Endothelial cell of umbilical vein (primary cell): ENCODE results near the gene COG5. TPM values are rescaled to one million over a fixed set of nuclear protein-coding genes. Genes with fewer than 3 reads are reported as not detected.

Experiments used
- BruUV-seq: library from RNA; stranded (reverse); fragments of 400-500 nt; replicated peaks from 2 replicates; lab custom pipeline; 2021; lab: Mats Ljungman, UMichigan
- CTCF ChIA-PET: fragments of 300-600, 350-600 bp; sonication (Branson Sonifier 250); formaldehyde crosslinking; loops from one replicate; lab custom pipeline; 2021; ENCODE audit warnings: antibody characterized with exemption, inconsistent platforms; lab: Charles Lee
- POLR2A ChIA-PET: fragments of 300-600, 350-600 bp; sonication (Branson Sonifier 250); formaldehyde crosslinking; loops from one replicate; lab custom pipeline; 2021; ENCODE audit warnings: antibody characterized with exemption, inconsistent platforms; lab: Charles Lee
- DNase-seq: peaks from one replicate; pipeline ENCODE4 v3.0.0-alpha.2; 2011; ENCODE audit warnings: low read depth, low spot score
- FAIRE-seq: peaks from 2 replicates; lab custom pipeline; 2011; peaks lifted over from hg19 to GRCh38; lab: Jason Lieb, UNC
- H2AFZ ChIP-seq: 2 replicates; pipeline ENCODE4 v1.6.0; 2012; ENCODE audit warnings: low read depth, low read length, control low read depth, inconsistent platforms
- H3K27ac ChIP-seq: 2 replicates; pipeline ENCODE4 v1.5.1; 2011; ENCODE audit warnings: low read depth, mild to moderate bottlenecking, control low read depth, low read length, moderate library complexity; ENCODE audit not compliant: insufficient read depth
- H3K27me3 ChIP-seq, 2 experiments: 2 replicates each; pipeline versions ENCODE4 v1.6.0 to v1.6.1; 2011; ENCODE audit warnings: low read length in 2 of 2, mixed read lengths in 1 of 2; ENCODE audit not compliant: control insufficient read depth in 2 of 2, insufficient read depth in 2 of 2
- H3K36me3 ChIP-seq, 2 experiments: 2 replicates in 1 of 2; 3 replicates in 1 of 2; pipeline ENCODE4 v1.5.1; 2011; ENCODE audit warnings: low read length in 2 of 2, mild to moderate bottlenecking in 1 of 2, moderate library complexity in 1 of 2; ENCODE audit not compliant: control insufficient read depth in 2 of 2, insufficient read depth in 2 of 2; ENCODE audit errors: extremely low read depth in 1 of 2
- H3K4me1 ChIP-seq: 3 replicates; pipeline ENCODE4 v1.5.1; 2011; ENCODE audit warnings: mild to moderate bottlenecking, low read length; ENCODE audit not compliant: control insufficient read depth, insufficient read depth; ENCODE audit errors: extremely low read depth
- H3K4me2 ChIP-seq: 2 replicates; pipeline ENCODE4 v1.6.1; 2011; ENCODE audit warnings: low read length, control low read depth, mixed read lengths; ENCODE audit not compliant: insufficient read depth
- H3K4me3 ChIP-seq, 3 experiments: fragments of 200-600 bp in 1 of 3; sonication (generic), shearing (Covaris generic) in 1 of 3; replicated peaks in 1 of 3; 2 replicates each; pipeline ENCODE4 v1.5.1; 2011 to 2016; ENCODE audit warnings: control low read depth in 3 of 3, low read length in 3 of 3, mild to moderate bottlenecking in 2 of 3, inconsistent platforms in 1 of 3, low read depth in 1 of 3, moderate library complexity in 1 of 3; ENCODE audit not compliant: insufficient read depth in 1 of 3
- H3K79me2 ChIP-seq: 2 replicates; pipeline ENCODE4 v1.6.0; 2012; ENCODE audit warnings: low read length, inconsistent platforms; ENCODE audit not compliant: control insufficient read depth, insufficient read depth
- H3K9ac ChIP-seq: replicated peaks from 2 replicates; pipeline ENCODE3; 2011; ENCODE audit warnings: low read length, control low read depth; ENCODE audit not compliant: insufficient read depth; ENCODE audit errors: extremely low read depth
- H3K9me1 ChIP-seq: replicated peaks from 3 replicates; pipeline ENCODE4 v1.6.0; 2011; ENCODE audit warnings: mild to moderate bottlenecking, low read length; ENCODE audit not compliant: control insufficient read depth, insufficient read depth; ENCODE audit errors: extremely low read depth
- H3K9me3 ChIP-seq: replicated peaks from 2 replicates; pipeline ENCODE4 v1.5.1; 2012; ENCODE audit warnings: low read length, inconsistent platforms; ENCODE audit not compliant: control insufficient read depth, insufficient read depth
- H4K20me1 ChIP-seq: replicated peaks from 2 replicates; pipeline ENCODE3; 2011; ENCODE audit warnings: mild to moderate bottlenecking, low read length; ENCODE audit not compliant: control insufficient read depth, insufficient read depth; ENCODE audit errors: extremely low read depth
- EZH2 ChIP-seq: IDR thresholded peaks from 2 replicates; pipeline ENCODE4 v1.6.1; 2012; ENCODE audit warnings: borderline replicate concordance, low read depth, mild to moderate bottlenecking, moderate library complexity, low read length, inconsistent platforms; ENCODE audit not compliant: severe bottlenecking
- FOS ChIP-seq: IDR thresholded peaks from 2 replicates; pipeline ENCODE4 v1.6.1; 2011; ENCODE audit warnings: mild to moderate bottlenecking, low read length, moderate library complexity, borderline replicate concordance; ENCODE audit not compliant: insufficient read depth
- GATA2 ChIP-seq: IDR thresholded peaks from 2 replicates; pipeline ENCODE4 v1.7.0; 2011; ENCODE audit warnings: low read depth, mild to moderate bottlenecking, moderate library complexity, mixed read lengths, low read length; ENCODE audit not compliant: insufficient read length, insufficient read depth
- JUN ChIP-seq: IDR thresholded peaks from 2 replicates; pipeline ENCODE4 v1.6.1; 2011; ENCODE audit warnings: borderline replicate concordance, low read depth; ENCODE audit not compliant: insufficient read length, insufficient read depth
- POLR2AphosphoS5 ChIP-seq: IDR thresholded peaks from 2 replicates; pipeline ENCODE4 v1.6.1; 2012; ENCODE audit warnings: low read depth, mild to moderate bottlenecking, control low read depth, low read length, moderate library complexity; ENCODE audit not compliant: insufficient read depth
- dilution Hi-C: fragments of 300-500 bp; cut with MboI; formaldehyde crosslinking; loops from one replicate; pipeline ENCODE4 v1.15.0; 2019; ENCODE audit warnings: low sequenced_read_pairs; ENCODE audit not compliant: extremely low pct_ligation_motif_present
- intact Hi-C: fragments of 100-400 bp; cut with micrococcal nuclease; formaldehyde crosslinking; loops from one replicate; pipeline ENCODE4 v1.10.0; 2022
- polyA plus RNA-seq, 4 experiments: library from polyadenylated mRNA; depleted of rRNA in 3 of 4; stranded (reverse) in 3 of 4; unstranded in 1 of 4; fragments of >200 nt; gene quantifications; 2 replicates each; pipeline versions ENCODE4 v1.2.1 to v1.2.3, GENCODE V29; 2011 to 2012; ENCODE audit warnings: missing spikeins in 1 of 4
- total RNA-seq: library from RNA; stranded (reverse); gene quantifications from 2 replicates; pipeline ENCODE4 v1.2.3, GENCODE V29; 2021
- TF ChIP-seq, protein P1 (sequence below): IDR thresholded peaks from 2 replicates; pipeline ENCODE4 v1.6.1; 2011; ENCODE audit not compliant: insufficient read depth, insufficient read length

The COG5 gene
- total and polyA plus RNA-seq, 2 donors (not counting 3 experiments of a cell fraction or from before 2014, with no cell fraction given): 18.8 to 45.3 TPM

- Histone ChIP-seq H2AFZ (no peak overlapping the region), H3K9me3 (no peaks in the 10 kb centered on the region), H3K4me2 (peak overlapping the region; percentile 70), H3K27me3 (no peaks in the 10 kb centered on the region), H3K36me3 (peaks cover 0 to 2% of the 10 kb centered on the region in 2 experiments), H3K4me3 (no peak overlapping the region), H3K4me1 (peaks cover 20% of the 10 kb centered on the region), H3K9ac (no peak overlapping the region), H3K27ac (peak overlapping the region; percentile 65), H3K79me2 (no peaks in the 10 kb centered on the region), H4K20me1 (no peaks in the 10 kb centered on the region), H3K9me1 (no peaks in the 10 kb centered on the region)
- ChIA-PET CTCF (interaction anchor here (0.6 to 1.4 kb wide), 4 partner anchors 36 to 645 kb away, joined by 3 to 5 read pairs (median 4); no protein-coding TSS in a partner anchor), POLR2A (interaction anchor here (0.7 kb wide), 1 partner anchor 80 kb away, joined by 3 read pairs; no protein-coding TSS in a partner anchor)
- TF ChIP-seq JUN (peak; percentile 81), FOS (peak; percentile 91), GATA2 (peak; percentile 79), EZH2 (no peak), POLR2AphosphoS5 (no peak)
- FAIRE-seq (no peak), DNase-seq (peak; percentile 51)
- dilution Hi-C loops: no loop called here
- intact Hi-C loops: no loop called here
- BruUV-seq: no TSS peak
Measured at GRCh38 chr7:107230334-107230733, 333.4 kb downstream of the COG5 start.

GRCh38 chr7:107228291-107228690 is 335.4 kb downstream of the COG5 start:
- H3K27ac ChIP-seq: no peak overlapping the region
- TF ChIP-seq JUN (no peak), EZH2 (no peak)
- TF ChIP-seq, protein P1, sequence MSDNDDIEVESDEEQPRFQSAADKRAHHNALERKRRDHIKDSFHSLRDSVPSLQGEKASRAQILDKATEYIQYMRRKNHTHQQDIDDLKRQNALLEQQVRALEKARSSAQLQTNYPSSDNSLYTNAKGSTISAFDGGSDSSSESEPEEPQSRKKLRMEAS: no peak
- peaks cover 17% of the 10 kb centered on the region for H3K4me1 ChIP-seq
- CTCF ChIA-PET: interaction anchor here (1.9 kb wide), 1 partner anchor 8 kb away, joined by 4 read pairs; no protein-coding TSS in a partner anchor
- DNase-seq (no peak), FAIRE-seq (no peak)
- no peaks in the 10 kb centered on the region for H3K79me2 ChIP-seq
- no peaks in the 10 kb centered on the region for H3K9me3 ChIP-seq
- BruUV-seq: no TSS peak
- H3K4me2 ChIP-seq: no peak overlapping the region
- dilution Hi-C loops: no loop called here
- intact Hi-C loops: no loop called here
- no peaks in the 10 kb centered on the region for H4K20me1 ChIP-seq
- no peaks in the 10 kb centered on the region for H3K27me3 ChIP-seq
- POLR2A ChIA-PET: interaction anchor here (0.7 kb wide), 1 partner anchor 25 kb away, joined by 3 read pairs; no protein-coding TSS in a partner anchor
- H2AFZ ChIP-seq: no peak overlapping the region
- no peak overlapping the region for H3K4me3 ChIP-seq
- H3K9ac ChIP-seq: no peak overlapping the region
- no peaks in the 10 kb centered on the region for H3K9me1 ChIP-seq
- peaks cover 0 to 2% of the 10 kb centered on the region in 2 experiments for H3K36me3 ChIP-seq
